ENCODE data around the gene OR5AP2.
"Not testable (repeated sequence)": the region's sequence is repeated elsewhere in the genome, so short reads cannot be mapped to it uniquely, and the experiment has no call there.

The OR5AP2 gene

DNA sequence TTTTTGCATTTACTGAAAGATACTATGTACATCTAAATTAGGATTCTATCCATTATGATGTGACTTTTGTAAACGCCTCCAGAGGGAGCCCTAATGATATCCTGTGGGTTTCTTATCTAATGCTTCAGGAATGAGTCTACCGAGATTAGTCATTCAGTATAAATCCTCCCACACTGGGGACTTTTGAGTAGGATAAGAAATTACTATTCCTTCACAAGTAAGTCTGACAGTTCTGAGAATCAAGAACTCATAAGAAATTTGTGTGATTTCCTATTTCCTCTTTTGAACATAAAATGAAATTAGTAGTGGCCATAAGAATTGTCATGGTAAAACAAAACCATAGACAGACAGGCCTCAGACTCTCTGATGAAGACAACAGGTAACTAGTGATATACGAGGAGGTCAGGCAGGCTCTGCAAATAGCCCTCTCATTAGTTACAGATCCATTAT lies 17.6 kb downstream of the OR5AP2 start:
- H3K9me3 ChIP-seq (ENCODE audit: control insufficient read depth, low read length) = no peaks in the 10 kb centered on the region
- H3K4me3 ChIP-seq (ENCODE audit: insufficient read depth, low read depth, low read length) = no peak overlapping the region
- 18 to 38% methylated on average over 1 to 3 of the region's 3 CpGs for WGBS, 2 experiments
- H3K27ac ChIP-seq (ENCODE audit: insufficient read depth, low read depth, low read length, poor library complexity, severe bottlenecking) = no peak overlapping the region
- no peaks in the 10 kb centered on the region for H3K27me3 ChIP-seq (ENCODE audit: control insufficient read depth, insufficient read depth, low read length, poor library complexity, severe bottlenecking)
- no peaks in the 10 kb centered on the region for H3K36me3 ChIP-seq (ENCODE audit: control insufficient read depth, insufficient read depth, low read length)
- H3K4me1 ChIP-seq (ENCODE audit: control insufficient read depth, insufficient read depth, low read length) = no peaks in the 10 kb centered on the region

DNA sequence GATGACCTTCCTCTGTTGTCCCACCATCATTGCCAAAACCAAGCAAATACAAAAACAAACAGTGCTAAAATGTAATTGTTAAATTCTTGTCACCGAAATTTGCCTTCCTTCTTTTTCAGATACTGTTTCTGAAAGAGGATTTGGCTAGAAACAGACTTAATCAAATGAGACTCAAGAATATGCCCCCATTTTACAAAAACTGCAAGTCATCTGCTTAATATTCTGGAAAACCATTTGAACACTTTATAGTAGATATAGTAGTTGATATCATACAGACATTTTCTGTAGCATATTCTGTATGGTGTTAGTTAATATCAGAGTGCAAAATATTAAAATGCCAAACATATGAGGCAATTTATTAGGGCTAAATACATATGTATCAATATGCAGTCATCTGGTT lies 31.1 kb downstream of the OR5AP2 start:
- 88 to 94% methylated on average over 1 of the region's 1 CpG for WGBS, 2 experiments
- Histone ChIP-seq H3K27ac (ENCODE audit: insufficient read depth, low read depth, low read length, poor library complexity, severe bottlenecking) (no peak overlapping the region), H3K27me3 (ENCODE audit: control insufficient read depth, insufficient read depth, low read length, poor library complexity, severe bottlenecking) (no peaks in the 10 kb centered on the region), H3K4me1 (ENCODE audit: control insufficient read depth, insufficient read depth, low read length) (no peaks in the 10 kb centered on the region), H3K9me3 (ENCODE audit: control insufficient read depth, low read length) (no peaks in the 10 kb centered on the region), H3K4me3 (ENCODE audit: insufficient read depth, low read depth, low read length) (no peak overlapping the region), H3K36me3 (ENCODE audit: control insufficient read depth, insufficient read depth, low read length) (no peaks in the 10 kb centered on the region)

DNA sequence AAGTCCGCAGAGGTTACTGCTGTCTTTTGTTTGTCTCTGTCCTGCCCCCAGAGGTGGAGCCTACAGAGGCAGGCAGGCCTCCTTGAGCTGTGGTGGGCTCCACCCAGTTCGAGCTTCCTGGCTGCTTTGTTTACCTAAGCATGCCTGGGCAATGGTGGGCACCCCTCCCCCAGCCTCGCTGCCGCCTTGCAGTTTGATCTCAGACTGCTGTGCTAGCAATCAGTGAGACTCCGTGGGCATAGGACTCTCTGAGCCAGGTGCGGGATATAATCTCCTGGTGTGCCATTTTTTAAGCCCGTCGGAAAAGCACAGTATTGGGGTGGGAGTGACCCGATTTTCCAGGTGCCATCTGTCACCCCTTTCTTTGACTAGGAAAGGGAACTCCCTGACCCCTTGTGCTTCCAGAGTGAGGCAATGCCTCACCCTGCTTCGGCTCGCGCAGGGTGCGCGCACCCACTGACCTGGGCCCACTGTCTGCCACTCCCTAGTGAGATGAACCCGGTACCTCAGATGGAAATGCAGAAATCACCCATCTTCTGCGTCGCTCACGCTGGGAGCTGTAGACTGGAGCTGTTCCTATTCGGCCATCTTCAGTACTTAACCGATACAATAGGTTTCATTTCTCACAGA lies 50.0 kb downstream of the OR5AP2 start:
- not testable (repeated sequence) for H3K9me3 ChIP-seq (ENCODE audit: control insufficient read depth, low read length); H3K27ac ChIP-seq (ENCODE audit: insufficient read depth, low read depth, low read length, poor library complexity, severe bottlenecking); H3K4me3 ChIP-seq (ENCODE audit: insufficient read depth, low read depth, low read length); H3K27me3 ChIP-seq (ENCODE audit: control insufficient read depth, insufficient read depth, low read length, poor library complexity, severe bottlenecking); H3K36me3 ChIP-seq (ENCODE audit: control insufficient read depth, insufficient read depth, low read length); H3K4me1 ChIP-seq (ENCODE audit: control insufficient read depth, insufficient read depth, low read length)
- WGBS, 2 experiments = 96 to 97% methylated on average over 15 to 20 of the region's 20 CpGs

All from ectodermal cell (in vitro differentiated cells).